Esophagus muscularis mucosa (tissue), 4 donors: Measurements from ENCODE around the gene SAP130.

Source experiments
- EP300 ChIP-seq: sonication (generic); formaldehyde crosslinking; IDR thresholded peaks from one replicate; pipeline ENCODE4 v1.6.1; 2017; ENCODE audit warnings: antibody characterized with exemption
- POLR2A ChIP-seq: fragments of 450-650 bp; IDR thresholded peaks from one replicate; pipeline ENCODE4 v1.6.1; 2017; ENCODE audit warnings: antibody characterized with exemption, moderate library complexity, mild to moderate bottlenecking, low read depth
- TF ChIP-seq, protein P1 (sequence below), 3 experiments: fragments of 200-600 bp in 2 of 3; fragments of 450-650 bp in 1 of 3; sonication (generic) in 2 of 3; IDR thresholded peaks; one replicate each; pipeline ENCODE4 v1.5.1; 2017 to 2019; ENCODE audit warnings: antibody characterized with exemption in 3 of 3, mild to moderate bottlenecking in 2 of 3, moderate library complexity in 1 of 3

DNA sequence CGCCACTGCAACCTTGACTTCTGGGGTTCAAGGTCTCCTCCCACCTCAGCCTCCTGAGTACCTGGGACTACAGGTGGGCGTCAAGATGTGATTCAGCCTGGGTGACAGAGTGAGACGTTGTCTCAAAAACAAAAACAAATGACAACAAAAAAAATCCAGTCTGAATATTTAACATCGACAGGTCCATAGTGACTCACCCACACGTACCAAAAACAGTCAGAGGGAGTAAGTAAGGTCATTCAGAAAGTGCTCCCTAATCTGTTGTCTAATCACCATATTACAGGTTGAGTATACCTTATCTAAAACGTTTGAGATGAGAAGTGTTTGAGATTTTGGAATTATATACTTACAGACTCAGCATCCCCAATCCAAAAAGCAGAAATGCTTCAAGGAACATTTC is 24.4 kb downstream of the SAP130 start:
- TF ChIP-seq, protein P1, sequence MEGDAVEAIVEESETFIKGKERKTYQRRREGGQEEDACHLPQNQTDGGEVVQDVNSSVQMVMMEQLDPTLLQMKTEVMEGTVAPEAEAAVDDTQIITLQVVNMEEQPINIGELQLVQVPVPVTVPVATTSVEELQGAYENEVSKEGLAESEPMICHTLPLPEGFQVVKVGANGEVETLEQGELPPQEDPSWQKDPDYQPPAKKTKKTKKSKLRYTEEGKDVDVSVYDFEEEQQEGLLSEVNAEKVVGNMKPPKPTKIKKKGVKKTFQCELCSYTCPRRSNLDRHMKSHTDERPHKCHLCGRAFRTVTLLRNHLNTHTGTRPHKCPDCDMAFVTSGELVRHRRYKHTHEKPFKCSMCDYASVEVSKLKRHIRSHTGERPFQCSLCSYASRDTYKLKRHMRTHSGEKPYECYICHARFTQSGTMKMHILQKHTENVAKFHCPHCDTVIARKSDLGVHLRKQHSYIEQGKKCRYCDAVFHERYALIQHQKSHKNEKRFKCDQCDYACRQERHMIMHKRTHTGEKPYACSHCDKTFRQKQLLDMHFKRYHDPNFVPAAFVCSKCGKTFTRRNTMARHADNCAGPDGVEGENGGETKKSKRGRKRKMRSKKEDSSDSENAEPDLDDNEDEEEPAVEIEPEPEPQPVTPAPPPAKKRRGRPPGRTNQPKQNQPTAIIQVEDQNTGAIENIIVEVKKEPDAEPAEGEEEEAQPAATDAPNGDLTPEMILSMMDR (IDR thresholded peaks at IDR 0.05) = no peak
- TF ChIP-seq POLR2A = no peak
- TF ChIP-seq EP300 = no peak
